Mucosa of descending colon (tissue), 3 donors: ENCODE results near the gene RAB10. TPM values are rescaled to one million over a fixed set of nuclear protein-coding genes. Genes with fewer than 3 reads are reported as not detected.

Source experiments
- ATAC-seq: fragments of 200-7000 bp; cut with Tn5 transposase; one replicate; pipeline ENCODE4 v1.9.1; 2020; ENCODE audit warnings: mild to moderate bottlenecking, moderate library complexity
- DNase-seq, 3 donors: peaks; one replicate each; pipeline ENCODE4 v3.0.0-alpha.2; 2020
- H3K36me3 ChIP-seq: fragments of 200-600 bp; one replicate; pipeline ENCODE4 v1.8.0; 2021; ENCODE audit warnings: low read depth, mild to moderate bottlenecking
- H3K4me1 ChIP-seq: fragments of 200-600 bp; one replicate; pipeline ENCODE4 v1.8.0; 2021; ENCODE audit warnings: low read depth, mild to moderate bottlenecking
- H3K4me3 ChIP-seq: fragments of 200-600 bp; one replicate; pipeline ENCODE4 v1.8.0; 2021; ENCODE audit warnings: mild to moderate bottlenecking
- H3K9me3 ChIP-seq: fragments of 200-600 bp; one replicate; pipeline ENCODE4 v1.8.0; 2021; ENCODE audit warnings: mild to moderate bottlenecking
- CTCF ChIP-seq: fragments of 200-600 bp; IDR thresholded peaks from one replicate; pipeline ENCODE4 v1.8.0; 2022; ENCODE audit warnings: antibody characterized with exemption, mild to moderate bottlenecking
- intact Hi-C, 2 donors: fragments of 100-400 bp; cut with DNase I in 1 of 2; cut with micrococcal nuclease in 1 of 2; formaldehyde crosslinking; loops; one replicate each; pipeline versions ENCODE4 v1.11.0 to v1.11.1; 2022; cut with DNase I, micrococcal nuclease
- total RNA-seq, 3 donors: library from RNA; stranded (reverse); fragmentation: NEBNext Ultra II Directional in 2 of 3; extraction: Animal tissue kit (Norgen Biotek cat#: 25700) in 2 of 3; gene quantifications; one replicate each; pipeline versions ENCODE4 v1.2.1 to v1.2.4, GENCODE V29; 2021 to 2023
- donor health status: DM: no; HTN: no; CAD: no; lungs with moderate emphysema.
- donor health status: DM: no; HTN: no; CAD: no.
- donor health status: DM: no; HTN: yes; CAD: no.

The RAB10 gene
- total RNA-seq, 3 donors from 2014 or later = 129 to 166 (median 162) TPM

- no peak for ATAC-seq
- DNase-seq = no peak
- TF ChIP-seq CTCF = no peak
- H3K36me3 ChIP-seq = no peaks in the 10 kb centered on the region
- H3K9me3 ChIP-seq = no peaks in the 10 kb centered on the region
- no peak overlapping the region for H3K4me3 ChIP-seq
- H3K4me1 ChIP-seq = peaks cover 27% of the 10 kb centered on the region
- intact Hi-C loops = no loop called here
Observed at GRCh38 chr2:26067980-26068507, 34.2 kb downstream of the RAB10 start.

GRCh38 chr2:26068602-26069298 lies 34.9 kb downstream of the RAB10 start:
- intact Hi-C loops = no loop called here
- peaks cover 34% of the 10 kb centered on the region for H3K4me1 ChIP-seq
- no peaks in the 10 kb centered on the region for H3K9me3 ChIP-seq
- TF ChIP-seq CTCF = no peak
- ATAC-seq = peak; percentile 85
- no peak overlapping the region for H3K4me3 ChIP-seq
- no peaks in the 10 kb centered on the region for H3K36me3 ChIP-seq
- peak in 1 of 3 donors; percentile 41 for DNase-seq

- ATAC-seq = no peak
- Histone ChIP-seq H3K4me3 (no peak overlapping the region), H3K4me1 (peaks cover 36% of the 10 kb centered on the region), H3K36me3 (no peaks in the 10 kb centered on the region), H3K9me3 (no peaks in the 10 kb centered on the region)
- no peak for DNase-seq
- TF ChIP-seq CTCF = no peak
- intact Hi-C loops = no loop called here
Observed at GRCh38 chr2:26070730-26071129, 36.8 kb downstream of the RAB10 start.

GRCh38 chr2:26072925-26073768 lies 39.3 kb downstream of the RAB10 start:
- ATAC-seq (peak; percentile 43), DNase-seq (no peak)
- Histone ChIP-seq H3K9me3 (no peaks in the 10 kb centered on the region), H3K4me1 (peaks cover 40% of the 10 kb centered on the region), H3K36me3 (no peaks in the 10 kb centered on the region), H3K4me3 (no peak overlapping the region)
- no peak for TF ChIP-seq CTCF
- intact Hi-C loops = no loop called here

GRCh38 chr2:26073830-26074229 lies 39.9 kb downstream of the RAB10 start:
- ATAC-seq (peak; percentile 35), DNase-seq (peak in 1 of 3 donors; percentile 40)
- TF ChIP-seq CTCF = no peak
- Histone ChIP-seq H3K4me3 (no peak overlapping the region), H3K36me3 (no peaks in the 10 kb centered on the region), H3K4me1 (peaks cover 37% of the 10 kb centered on the region), H3K9me3 (no peaks in the 10 kb centered on the region)
- intact Hi-C loops = no loop called here
